DMS153 treated with DMSO at 0.1 percent for 48 hours (cell line): ENCODE measurements around the gene DHH.

Source experiments
- DNase-seq: peaks from one replicate; lab custom pipeline; 2025; ENCODE audit not compliant: unreplicated experiment; lab: John Stamatoyannopoulos, UW

The DHH gene

DNA sequence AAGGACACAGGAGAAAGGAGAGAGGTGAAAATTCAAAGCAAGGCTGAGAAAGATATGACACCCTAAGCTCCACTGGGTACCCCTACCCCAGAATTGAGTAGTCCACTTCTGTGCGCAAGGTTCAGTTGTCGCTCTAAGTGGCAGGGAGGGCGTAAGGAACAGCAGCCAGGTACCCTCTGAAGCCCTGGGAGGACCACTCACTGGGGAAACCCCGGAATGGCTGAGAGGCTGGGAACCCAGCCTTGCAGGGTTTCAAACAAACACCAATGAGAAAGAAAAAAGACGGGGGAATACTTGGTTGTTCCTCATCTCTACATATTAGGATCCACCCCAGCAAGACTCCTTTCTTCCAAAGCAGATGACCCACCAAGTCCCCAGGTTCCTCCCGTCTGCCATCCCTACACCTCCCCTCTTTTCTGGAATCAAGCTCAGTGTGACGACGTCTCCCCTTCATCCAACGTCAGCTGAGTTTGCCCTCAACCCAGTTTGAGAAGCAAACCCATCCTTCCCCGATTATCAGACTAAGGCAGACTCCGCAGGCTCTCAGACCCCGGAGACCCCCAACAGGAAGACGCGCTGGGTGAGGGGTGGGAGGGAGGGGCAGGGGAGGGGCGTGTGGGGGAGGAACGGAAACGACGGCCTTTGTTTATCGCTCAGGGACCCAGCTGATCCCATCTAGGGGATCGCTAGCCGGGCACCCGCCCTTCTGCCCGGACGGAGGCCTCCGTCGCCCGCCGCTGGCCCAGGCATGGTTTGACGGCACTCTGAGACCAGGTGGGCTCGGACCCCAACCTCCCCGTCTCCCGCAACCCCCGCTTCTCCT lies 15.3 kb upstream of the DHH start:
- DNase-seq: no peak

DNA sequence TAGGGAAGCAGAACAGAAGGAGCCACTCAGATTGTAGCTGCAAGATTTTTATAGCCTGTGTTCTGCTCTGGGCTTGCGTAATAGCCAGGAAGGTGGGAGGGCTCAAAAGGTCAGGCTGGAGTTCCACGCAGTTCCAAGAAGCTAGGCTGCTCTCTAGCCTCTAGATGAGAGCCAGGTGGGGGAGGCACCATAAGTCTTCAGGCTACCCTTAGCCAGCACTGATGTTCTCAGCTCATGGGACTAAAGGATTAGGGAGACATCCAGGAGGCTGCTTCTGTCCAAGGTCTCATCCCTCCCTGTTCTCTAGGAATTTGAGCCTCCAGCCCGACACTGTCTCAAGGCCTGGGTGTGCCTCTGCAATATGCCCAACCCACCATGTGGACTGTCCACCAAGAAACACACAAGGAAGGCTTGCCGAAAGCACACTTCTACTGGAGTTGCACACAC lies 14.4 kb upstream of the DHH start:
- no peak for DNase-seq

DNA sequence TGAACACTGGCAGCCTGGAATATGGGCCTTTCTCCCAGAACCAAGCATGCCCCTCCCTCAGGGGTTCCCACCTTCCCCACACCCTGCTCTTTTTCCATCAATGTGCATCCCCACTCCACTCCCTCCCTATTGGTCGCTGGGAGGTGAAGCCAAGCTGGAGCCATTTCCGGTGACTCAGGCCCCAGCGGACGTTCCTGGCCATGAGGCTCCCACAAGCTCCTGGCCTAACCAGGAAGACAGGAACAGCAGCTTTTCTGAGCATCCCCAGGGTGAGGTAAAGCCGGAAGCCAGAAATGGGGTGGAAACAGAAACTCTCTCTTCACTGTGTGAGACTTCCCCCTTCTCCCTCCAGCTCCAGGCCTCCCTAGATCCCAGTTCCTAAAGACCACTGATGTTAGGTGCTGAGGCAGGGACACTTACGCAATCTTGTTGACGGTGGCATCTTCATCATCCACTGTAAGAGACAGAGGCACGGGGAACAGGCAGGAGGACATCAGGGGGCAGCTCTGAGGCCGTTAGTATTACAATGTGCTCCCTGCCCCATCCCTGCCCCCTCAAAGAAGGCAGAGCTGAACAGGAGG lies 11.0 kb upstream of the DHH start:
- no peak for DNase-seq

GRCh38 chr12:49104822-49105221 lies 10.2 kb upstream of the DHH start:
- no peak for DNase-seq

DNA sequence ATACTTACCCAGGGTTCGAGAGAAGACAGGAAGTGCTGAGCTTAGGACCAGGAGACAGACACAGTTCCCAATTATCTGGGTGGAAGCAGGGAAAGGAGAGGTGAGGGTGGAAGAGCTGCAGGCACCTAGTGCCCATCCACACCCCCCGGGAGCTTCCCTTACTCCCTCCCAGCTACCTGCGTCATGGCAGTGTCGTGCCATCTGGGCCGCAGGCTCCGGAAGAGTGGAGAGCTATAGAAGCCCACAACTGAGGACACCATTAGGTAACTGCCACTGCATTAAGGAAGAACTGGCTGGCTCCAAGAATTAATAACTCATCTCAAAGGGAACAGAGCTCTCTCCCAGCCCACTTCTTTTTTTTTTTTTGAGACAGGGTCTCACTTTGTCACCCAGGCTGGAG lies 5.8 kb upstream of the DHH start:
- no peak for DNase-seq

DNA sequence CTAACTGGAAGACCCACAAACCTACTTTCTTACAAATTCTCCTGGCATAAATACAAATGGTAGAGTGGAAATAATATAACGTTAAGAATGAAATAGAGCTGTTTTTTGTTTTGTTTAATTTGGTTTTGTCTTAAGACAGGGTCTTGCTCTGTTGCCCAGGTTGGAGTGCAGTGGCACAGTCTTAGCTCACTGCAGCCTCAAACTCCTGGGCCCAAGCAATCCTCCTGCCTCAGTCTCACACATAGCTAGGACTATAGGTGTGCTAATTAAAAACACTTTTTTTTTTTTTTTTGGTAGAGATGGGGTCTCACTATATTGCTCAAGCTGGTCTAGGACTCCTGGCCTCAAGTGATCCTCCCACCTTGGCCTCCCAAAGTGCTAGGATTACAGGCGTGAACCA lies 4.1 kb upstream of the DHH start:
- DNase-seq: no peak

DNA sequence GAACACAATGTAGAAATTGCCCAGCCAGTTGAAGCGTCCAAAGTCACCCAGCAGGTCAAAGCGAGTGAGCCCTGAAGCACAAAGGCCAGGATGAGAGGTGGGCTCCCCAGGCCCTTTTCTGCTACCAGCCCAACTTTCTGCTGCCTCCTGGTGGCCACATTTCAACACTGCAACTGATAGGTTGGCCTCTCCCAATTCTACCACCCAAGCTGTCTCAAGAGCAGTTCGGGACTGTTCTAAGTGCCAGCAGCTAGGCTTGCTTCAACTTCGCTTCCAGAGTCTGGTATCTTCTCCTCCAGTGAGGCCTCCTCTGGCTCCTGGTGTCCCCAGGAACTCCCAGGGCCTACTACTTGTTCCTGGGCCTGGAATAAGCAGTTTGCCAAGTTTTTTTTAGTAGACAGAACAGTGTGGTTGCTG lies 3.4 kb upstream of the DHH start:
- no peak for DNase-seq

DNA sequence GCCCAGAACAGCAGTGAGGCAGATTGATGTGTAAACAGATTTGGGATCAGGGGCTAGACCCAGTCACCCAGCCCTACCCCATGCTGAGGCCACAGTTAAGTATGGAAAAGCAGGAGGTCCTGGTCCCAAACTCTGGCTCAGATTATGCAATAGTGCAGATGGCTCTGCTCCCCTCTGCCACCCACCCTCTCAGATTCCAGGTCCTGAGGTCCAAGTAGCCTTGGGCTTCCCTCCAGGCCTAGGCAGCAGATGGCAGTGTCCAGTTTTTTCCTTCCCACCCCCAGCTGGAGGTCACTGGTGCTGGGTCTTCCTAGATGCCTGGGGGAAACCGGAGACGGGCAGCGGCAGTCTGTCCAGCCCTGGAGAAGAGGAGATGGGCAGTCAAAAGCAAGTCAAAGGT lies 2.8 kb upstream of the DHH start:
- no peak for DNase-seq

GRCh38 chr12:49094975-49095365 lies 369 bp upstream of the DHH start:
- DNase-seq: no peak

GRCh38 chr12:49093792-49094159 lies 825 bp downstream of the DHH start:
- no peak for DNase-seq

DNA sequence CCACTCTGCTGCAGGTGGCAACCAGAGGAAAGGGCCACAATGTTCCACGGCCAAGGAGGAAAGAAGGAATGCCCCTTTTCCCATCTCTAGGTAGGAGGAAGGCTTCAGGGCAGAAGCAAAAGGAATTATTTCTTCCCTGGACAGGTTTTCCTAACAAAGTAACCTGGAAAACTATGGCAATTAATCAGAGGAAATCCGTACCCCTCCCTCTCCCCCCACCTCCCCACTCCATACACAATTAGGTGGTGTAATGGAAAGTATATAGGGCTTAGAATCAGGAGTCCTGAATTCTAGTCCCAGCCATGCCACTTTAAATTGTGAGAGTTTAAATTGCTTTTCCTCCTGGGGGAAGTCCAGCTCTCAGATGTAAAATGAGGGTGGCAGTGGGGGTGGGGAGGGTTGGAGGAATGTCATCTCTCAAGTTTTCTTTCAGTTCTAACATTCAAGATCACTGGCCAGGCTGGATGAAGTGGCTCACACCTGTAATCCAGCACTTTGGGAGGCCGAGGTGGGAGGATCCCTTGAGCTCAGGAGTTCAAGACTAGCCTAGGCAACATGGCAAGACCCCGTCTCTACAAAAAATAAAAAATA lies 1.7 kb downstream of the DHH start:
- no peak for DNase-seq

GRCh38 chr12:49092086-49092815 lies 2.4 kb downstream of the DHH start:
- DNase-seq: no peak

DNA sequence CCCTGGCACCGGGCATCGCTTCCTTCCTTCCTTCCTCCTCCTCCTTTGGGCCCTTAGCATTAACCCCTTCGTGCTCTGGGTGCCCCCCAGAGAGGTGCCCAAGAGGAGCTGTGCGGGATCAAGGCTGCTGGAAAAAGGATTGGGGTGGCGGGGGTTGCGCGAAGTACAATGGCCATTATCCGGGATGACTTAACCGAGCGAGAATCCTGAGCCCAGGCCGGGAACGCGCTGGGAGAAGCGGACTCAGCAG lies 2.8 kb downstream of the DHH start:
- no peak for DNase-seq

DNA sequence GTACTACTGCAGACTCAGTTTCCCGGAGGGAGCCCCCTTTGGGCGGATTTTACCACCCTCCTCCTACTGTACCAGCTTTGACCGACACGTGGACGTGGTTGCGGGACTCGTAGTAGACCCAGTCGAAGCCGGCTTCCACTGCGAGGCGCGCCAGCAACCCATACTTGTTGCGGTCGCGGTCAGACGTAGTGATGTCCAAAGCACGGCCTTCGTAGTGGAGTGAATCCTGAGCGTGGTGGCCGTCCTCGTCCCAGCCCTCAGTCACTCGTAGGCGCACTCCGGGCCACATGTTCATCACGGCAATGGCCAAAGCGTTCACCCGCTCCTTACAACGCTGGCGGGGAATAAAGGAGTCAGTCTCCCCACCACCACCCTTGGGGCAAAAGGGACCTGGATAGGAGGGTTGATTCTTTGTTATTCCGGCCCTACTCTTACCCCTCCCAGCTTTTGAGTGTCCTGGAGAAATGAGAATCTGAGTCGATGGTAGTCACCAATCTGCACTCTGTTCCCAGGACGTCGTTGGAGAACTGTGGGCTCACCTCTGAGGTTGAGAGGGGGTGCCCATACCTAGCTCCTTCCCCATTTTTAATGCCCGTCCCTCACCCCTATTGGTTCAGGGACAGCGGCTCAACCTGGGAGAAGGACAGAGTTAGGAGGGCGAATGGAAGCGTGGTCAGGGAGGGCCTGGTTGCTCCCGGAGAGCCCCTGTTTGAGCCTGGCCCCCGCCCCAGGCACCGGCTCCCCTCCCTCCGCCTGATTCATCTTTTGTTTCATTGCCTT lies 3.4 kb downstream of the DHH start:
- no peak for DNase-seq

- no peak for DNase-seq
Measured at GRCh38 chr12:49089821-49090773, 4.5 kb downstream of the DHH start.

- DNase-seq: no peak
Measured at GRCh38 chr12:49088932-49089330, 5.7 kb downstream of the DHH start.

GRCh38 chr12:49088150-49088931 lies 6.3 kb downstream of the DHH start:
- DNase-seq: peak; percentile 90

DNA sequence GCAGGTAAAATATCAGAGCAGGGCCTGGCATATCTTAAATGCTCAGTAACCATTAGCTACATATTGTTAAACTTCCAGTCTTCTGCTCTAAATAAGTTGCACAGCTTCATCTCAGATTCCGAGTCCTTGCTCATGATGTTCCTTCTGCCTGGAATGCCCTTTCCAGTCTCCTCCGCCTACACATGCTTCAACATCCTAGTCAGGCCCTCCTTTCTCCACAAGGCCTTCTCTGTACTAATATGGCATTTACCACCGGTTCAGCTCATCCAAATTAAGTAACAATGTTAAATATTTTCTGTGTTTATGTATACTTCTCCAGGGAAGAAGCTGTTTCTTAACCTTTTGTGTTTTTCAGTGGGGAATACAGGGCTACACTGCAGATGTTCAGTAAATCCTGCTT lies 8.5 kb downstream of the DHH start:
- DNase-seq: no peak

DNA sequence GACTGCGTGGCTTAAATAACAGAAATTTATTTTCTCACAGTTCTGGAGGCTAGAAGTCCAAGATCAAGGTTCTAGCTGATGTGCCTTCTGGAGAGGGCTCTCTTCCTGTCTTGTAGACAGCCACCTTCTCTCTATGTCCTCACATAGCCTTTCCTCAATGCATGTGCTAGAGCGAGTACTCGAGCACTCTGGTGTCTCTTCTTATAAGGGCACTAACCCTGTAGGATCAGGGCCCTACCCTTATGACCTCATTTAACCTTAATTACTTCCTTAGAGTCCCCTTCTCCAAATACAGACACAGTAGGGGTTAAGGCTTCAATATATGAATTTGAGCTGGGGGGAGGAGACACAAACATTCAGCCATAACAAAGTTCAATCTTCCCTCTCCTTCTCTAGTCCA lies 10.2 kb downstream of the DHH start:
- no peak for DNase-seq
